Stimulated activated CD4-positive, alpha-beta T cell treated with anti-CD3 and anti-CD28 coated beads, Interleukin-4, amount 100 ng/mL, for 48 hours (primary cell): Measurements from ENCODE around the gene YIPF7.

Experiments
- DNase-seq, 2 donors: peaks; one replicate each; pipeline ENCODE4 v3.0.0-alpha.2; 2020; ENCODE audit warnings: low read depth in 2 of 2

YIPF7 gene

DNA sequence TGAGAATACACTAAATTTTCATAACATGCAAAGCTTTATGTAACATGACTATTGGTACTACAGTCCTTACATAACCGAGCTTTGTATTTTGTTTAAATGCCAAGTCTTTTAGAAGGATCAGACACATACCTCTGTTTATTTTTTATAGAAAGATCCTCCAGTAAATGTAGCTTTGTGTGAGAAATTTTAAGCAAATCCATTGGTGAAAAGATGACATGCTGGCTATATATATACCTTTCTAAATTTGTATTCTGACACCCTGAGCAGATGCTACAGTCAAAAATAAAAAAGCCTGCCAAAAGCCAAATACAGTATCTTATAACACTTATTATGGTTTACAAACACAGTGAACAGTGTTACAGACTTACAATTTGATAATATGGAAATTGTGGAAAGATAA is at the start of gene YIPF7:
TSS of gene YIPF7 (minus strand) at position 201 of the 400 bp plus-strand sequence. CDS start 1,525 bp downstream, outside the sequence.
- DNase-seq, result no peak

DNA sequence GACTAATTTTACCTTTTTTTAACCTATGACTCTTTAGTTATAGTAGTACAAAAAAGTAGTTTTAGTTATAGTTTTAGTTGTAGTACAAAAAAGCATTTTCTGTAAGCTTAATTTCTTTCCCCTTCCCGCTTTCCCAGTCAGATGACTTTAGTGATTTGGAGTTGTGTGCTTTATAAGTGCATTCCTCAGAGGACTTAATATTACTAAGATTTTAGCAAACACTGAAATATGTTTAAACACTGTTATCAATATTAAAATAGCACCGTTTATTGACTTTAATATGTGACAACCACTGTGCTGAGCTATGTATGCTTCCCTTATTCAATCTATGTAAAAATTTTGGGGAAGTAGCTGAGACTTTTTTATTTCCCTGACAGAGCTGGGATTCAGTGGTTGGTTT is 49.6 kb upstream of the YIPF7 start:
- DNase-seq, result no peak

DNA sequence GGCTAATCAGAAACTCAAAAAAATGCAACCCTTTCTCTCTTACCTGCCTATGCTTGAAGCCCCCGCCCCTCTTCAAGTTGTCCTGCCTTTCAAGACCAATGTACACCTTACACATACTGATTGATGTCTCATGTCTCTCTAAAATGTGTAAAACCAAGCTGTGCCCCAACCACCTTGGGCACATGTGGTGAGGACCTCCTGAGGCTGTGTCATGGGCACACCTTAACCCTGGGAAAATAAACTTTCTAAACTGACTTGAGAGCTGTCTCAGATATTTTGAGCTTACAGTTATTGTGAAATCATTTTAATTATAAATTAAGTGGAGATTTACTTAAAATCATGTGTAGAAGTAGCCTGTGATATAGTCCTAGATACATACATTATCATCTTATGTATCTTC is 49.0 kb upstream of the YIPF7 start:
- no peak for DNase-seq

DNA sequence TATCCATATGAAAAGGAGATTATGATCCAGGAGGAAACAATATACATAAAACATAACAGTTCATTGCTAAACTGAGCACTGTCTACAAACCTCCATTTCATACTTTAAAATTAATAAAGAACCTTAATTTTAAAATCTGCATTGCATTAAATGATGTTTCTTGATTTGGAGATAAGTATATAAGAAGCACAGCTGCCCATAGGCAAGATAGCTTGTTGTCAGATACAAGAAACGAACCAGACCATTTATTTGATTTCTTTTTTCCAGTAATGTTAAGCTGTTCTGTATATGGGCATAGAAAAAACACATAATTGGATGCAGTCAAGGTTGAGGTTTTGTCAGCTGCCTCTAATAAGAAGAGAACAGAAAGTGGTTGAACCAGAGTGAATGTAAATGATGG is 33.2 kb upstream of the YIPF7 start:
- DNase-seq, result no peak

DNA sequence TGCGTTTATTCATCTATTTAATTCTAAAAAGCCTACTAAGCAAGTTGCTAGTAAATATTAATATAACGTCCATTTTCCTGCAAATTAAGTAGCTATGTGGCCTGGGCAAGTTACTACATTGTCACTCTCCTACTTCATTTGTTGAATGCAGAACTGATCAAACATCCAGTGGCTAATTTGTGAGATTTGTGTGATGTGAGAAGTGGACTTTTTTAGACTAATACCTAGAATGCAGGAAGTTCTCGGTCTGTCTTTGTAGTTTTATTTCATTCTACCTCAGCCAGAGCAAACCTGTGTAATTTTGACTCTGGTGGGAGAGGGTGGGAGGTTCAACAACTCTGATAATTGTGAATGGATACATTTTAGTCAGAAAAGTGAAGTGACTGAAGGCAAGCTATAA is 27.6 kb upstream of the YIPF7 start:
- no peak for DNase-seq

DNA sequence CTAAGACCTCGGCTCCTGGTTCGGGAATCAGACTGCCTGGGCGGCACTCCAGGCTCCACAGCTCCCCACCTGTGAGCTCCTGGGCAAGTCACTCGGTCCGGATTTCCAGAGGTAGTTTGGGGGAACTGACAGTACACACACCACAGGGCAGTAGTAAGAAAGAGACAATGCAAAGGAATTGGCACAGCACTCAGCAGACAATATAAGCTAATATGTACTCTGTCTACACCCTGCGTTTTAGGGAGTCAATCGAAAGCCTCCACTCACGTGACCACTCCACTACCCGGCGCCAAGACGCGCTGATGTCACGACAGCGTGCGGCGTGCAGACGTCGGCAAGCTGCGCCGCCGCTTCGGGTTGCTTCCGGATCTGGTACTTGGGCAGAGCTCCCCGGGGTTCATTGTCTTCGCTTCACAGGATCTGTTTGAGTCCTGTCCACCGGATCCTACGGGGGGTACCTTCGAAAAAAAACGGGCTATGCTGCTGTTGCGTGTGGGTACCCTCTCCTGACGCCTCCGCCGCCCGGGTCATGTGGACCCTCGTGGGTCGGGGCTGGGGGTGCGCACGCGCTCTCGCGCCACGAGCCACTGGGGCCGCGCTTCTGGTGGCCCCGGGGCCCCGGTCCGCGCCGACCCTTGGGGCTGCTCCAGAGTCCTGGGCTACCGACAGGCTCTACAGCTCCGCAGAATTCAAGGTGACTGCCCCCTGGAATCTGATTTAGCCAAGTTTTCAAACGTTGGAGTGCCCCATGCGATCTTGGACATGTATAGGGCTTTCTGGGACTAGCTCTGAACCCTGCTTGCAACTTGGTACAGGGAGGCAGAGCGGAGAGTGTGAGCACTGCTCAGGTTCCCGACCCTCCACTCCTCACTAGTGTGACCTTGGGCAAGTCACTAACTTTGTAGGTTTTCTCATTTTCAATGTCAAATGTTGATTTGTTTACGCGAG is 26.9 kb upstream of the YIPF7 start, which contains the start of gene GUF1:
TSS of gene GUF1 (plus strand) at position 327 of the 948 bp plus-strand sequence. CDS start at position 530, 203 bp downstream.
- DNase-seq, result peak; percentile 73 to 83

DNA sequence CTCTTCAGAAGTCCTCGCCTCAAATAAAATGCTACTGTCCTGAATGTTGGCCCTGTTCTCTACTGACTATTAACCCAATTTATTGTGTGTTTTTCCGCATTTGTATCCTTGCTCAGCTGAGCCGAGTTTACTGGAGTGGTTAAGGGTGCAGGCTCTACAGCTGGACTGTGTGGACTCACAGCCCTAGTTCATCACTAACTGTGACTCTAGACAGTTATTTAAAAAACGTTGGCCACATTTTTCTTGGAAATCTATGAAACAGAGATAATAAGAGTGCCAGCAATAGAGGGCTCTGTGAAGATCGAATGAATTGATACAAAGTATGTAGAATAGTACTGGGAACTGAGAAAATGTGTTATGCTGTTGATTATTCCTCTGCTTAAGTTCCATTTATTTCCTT is 23.9 kb upstream of the YIPF7 start:
- DNase-seq, result no peak

DNA sequence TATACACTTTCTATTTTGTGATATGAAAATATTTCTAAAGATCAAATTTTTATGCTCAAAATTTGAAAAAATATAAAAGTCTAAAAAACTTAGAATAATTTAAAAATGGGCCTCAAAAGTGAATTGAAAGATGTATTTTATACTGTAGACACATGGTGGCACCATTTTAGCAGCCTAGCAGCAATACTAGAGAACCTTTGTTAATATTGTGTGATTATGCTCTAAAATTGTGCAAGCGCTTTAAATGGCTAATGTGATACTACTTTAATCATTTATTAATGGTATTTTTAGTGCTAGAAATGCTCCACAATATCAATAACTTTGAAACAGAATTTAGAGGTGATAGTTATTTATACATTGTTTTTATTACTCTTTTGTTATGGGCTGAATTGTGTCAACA is 23.0 kb upstream of the YIPF7 start:
- no peak for DNase-seq

DNA sequence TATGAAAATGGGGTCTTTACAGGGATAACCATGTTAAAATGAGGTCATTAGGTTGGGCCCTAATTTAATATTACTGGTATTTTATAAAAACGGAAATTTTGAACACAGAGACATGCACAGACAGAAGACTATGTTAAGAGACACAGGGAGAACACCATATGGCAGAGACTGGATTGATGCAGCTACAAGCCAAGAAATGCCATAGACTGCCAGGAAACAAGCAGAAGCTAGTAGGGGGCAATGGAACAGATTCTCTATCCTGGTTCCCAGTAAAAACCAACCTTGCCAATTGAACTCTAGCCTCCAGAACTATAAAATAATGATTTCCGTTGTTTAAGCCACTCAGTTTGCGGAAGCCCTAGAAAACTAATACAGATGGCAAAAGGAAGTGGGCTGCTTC is 20.2 kb upstream of the YIPF7 start:
- DNase-seq, result no peak

DNA sequence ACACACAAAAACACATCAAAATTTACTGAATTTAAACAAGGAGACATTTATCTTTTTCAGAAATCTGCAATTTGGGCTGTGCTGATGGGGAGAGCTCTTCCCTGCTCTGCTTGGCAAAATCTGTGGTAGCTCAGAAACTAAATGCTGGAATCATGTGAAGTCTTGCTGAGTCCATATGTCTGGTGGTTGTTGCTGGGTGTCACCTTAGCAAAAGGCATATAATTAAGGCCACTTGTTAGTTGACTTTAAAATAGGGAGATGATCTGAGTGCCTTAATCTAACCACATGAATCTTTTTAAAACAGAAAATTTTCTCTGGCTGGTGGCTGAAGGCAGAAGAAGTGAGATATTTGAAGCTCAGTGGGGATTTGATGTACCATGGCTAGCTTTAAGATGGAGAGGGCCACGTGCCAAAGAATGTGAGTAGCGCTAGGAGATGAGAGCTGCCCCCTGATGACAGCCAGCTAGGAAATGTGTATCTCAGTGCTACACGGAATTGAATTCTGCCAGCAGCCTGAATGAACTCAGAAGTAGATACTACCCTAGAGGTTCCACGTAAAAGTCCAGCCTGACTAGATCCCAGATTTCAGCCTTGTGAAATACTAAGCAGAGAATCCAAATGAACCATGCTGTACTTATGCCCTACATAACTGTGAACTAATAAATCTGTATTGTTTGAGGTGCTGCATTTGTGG is 19.2 kb upstream of the YIPF7 start:
- no peak for DNase-seq

DNA sequence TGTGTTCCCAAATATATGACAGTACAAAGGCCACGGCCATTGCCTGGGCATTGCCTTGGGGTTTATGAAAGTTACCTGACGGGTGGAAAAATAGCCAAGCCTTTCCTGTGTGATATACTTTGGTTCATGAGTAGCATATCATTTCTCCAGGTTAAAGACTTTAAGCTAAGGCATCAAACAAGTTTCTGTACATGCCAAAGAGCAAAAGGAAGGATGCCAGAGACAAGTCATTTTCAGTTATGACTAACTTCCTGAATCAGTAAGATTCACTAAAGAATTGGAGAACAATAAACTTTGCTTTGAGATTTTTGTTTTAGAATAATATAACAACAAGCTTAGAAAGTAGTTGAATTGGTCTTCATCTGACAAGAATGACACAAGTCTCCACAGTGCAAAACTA is 17.1 kb upstream of the YIPF7 start:
- DNase-seq, result no peak

DNA sequence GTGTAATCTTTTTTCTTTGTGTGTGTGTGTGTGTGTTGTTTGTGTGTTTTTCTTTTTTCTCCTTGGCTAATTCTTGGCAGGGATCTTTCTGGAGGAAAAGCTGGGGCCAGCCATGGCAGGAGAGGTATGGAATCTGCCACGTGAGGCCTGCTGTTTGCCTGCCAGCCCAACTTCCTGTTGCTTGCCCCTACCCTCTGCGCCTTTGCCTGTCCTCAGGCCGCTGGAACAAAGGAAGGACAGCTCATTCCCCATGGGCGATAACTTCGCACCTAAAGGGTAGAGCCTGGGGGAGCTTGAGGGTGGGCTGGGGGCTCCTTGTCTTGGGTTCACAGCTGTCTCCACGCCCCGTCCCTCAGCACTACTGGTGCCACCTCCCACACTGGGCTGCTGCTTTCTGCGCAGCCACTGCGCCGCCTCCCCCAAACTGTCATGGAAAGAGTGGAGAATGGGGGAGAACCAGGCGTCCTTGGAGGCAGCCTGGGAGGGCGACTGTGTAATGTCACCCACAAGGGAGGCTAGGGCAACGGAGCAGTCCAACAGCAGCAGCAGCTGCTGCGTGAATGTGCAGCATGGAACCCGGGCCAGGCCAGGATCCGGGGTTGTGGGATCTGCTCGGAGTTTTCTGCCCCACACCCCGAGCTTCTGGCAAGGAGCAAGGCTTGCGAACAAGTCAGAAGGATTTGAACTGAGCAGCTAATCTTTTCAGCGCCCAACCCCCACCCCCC is 12.3 kb upstream of the YIPF7 start:
- DNase-seq, result no peak

DNA sequence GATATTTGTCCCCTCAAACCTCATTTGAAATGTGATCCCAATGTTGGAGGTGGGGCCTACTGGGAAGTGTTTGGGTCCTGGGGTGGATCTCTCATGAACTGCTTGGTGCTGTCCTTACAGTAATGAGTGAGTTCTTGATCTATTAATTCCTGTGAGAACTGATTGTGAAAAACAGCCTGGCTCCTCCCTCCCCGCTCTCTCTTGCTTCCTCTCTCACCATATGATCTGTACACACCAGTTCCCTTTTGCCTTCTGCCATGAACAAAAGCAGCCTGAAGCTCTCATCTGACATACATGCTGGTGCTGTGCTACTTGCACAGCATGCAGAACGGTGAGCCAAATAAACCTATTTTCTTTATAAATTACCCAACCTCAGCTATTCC is 11.2 kb upstream of the YIPF7 start:
- DNase-seq, result no peak

DNA sequence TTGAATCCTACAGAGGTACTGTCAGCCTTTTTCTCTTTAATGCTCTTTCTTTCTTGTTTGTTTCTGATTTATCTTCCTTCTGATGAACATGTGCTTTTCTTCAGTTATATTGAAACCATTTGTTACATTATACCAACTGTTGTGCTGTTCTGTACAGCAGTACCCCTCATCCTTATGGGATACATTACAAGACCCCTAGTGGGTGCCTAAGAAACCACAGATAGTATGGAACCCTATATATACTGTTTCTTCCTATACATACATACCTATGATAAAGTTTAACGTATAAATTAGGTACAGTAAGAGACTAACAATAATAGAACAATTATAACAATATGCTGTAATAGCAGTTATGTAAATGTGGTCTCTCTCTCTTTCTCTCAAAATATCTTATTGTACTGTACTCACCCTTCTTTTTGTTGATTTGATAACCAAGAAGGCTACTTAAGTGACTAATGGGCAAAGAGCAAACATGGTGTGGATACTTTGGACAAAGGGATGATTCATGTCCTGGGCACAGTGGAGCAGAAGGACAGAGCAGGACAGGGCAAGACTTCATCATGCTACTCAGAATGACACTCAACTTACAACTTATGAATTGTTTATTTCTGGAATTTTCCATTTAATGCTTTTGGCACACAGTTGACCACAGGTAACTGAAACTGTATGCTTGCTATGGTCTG is 10.7 kb upstream of the YIPF7 start:
- no peak for DNase-seq

DNA sequence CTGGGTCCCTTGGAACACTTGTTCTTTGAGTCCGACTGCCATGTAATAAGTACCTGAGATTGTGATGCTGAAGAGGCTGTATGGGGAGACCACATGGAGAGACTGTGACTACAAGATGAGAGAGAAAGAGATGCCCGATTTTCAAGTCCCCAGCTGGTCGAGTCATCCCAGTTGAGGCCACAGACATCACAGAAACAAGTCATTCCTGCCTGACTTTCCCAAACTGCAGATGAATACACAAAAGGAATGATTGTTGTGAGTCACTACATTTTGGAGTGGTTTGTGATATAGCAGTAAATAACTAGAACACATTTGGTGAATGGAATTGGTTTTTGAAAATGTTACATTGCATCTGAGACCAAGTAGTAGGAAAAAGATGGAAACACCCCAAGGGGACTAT is 9.0 kb upstream of the YIPF7 start:
- no peak for DNase-seq

DNA sequence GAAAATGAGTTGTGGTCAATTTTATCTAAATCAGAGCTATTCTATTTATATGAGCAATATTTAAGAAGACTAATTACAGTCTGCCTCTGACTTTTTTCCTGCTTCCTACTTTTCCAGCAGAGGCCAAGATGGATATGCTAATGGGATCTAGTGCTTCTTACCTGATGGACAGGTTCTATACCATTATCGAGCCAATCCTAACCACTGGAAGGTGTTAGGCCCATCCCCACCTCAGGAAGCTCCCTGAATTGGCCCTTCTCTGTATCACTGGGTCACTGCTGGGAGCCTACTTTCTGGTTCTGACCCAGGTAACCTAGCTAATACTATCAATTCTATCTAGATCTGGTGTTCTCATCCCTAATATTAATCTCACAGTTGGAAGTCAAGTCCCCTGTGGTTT is 577 bp upstream of the YIPF7 start:
- DNase-seq, result no peak

DNA sequence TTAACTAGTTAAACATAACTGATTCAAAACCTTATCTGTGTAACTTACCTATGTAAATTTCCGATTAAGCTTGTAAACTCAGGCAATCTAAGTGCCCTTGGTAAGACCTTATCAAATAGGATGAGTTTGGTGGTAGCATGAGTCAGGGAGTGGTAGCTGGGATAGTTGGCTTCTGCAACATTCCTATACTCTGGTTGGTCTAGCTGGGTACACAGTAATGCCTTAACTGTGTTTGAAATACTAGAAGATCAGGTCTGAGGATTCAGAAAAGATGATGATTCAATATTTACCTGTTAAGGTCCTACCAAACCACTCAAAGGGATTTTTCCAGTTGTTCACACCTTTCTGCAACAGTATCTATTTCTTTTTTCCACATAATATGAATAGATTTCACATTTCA is 5.3 kb downstream of the YIPF7 start:
- no peak for DNase-seq

DNA sequence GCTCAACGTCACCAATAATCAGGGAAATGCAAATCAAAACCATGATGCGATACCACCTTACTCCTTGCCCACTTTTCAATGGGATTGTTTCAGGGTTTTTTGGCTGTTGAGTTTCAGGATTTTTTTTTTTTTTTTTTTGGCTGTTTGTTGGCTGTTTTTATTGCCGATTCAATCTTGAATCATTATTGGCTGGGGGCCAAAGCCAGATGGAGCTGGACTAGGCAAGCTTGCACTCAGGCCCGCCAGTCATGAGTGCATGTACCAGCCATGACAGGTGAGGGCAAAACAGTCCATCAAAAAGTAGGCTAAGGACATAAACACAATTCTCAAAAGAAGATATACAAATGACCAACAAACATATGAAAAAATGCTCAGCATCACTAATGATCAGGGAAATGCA is 13.3 kb downstream of the YIPF7 start:
- DNase-seq, result no peak

DNA sequence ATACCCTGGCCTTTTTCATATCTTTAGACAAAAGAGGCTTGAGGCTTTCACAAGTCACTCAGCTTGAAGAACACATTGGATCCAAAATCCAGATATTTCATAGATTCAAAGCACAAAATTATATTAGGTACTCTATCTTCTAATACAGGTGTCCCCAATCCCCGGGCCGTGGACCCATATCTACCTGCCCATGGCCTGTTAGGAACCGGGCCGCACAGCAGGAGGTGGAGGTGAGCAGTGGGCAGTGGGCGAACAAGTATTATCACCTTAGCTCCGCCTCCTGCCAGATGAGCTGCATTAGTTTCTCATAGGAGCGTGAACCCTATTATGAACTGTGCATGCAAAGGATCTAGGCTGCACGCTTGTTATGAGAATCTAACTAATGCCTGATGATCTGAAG is 18.7 kb downstream of the YIPF7 start:
- DNase-seq, result no peak

DNA sequence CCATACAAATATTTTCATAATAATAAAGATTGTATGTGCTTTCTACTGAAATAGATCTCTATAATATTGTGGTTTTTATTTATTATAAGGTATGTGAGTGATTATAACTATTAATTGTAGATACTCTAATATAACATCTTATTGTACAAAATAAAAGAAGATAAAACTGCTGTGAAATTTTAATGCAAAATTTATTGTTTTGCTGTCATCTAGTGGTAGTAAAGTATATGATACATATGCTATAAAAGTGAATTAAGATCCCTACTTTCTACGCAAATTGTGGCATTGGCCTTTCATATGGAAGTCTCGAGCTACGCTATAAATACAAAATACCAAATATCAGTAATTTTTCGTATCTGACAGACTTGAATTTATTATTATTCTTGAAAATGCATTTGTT is 19.3 kb downstream of the YIPF7 start:
- DNase-seq, result no peak

DNA sequence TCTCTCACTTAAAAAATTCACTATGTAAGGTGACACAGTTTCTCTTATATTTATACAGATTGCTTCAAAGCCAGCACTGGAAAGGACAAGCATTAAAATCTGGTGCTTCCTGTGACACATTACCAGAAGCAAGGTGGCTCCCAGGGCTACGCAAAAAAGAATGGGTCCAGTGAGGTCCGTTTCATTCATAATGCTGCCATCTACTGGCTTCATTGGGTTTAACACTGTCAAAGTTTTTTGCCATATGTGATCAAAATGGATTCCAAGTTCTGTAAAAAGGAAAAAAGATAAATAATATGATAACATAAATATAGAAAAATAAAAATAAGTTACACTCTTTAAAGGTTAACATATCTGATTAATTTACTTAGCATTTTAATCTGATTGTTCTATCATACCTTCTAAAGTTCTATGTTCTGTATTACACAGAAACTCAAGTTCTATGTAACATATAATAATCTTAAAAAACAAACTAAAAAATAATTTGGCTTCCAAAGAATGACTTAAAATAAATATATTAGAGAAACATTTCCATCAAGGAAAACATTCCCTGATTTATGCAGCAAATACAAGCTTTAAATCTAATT is 22.1 kb downstream of the YIPF7 start:
- peak in 1 of 2 donors; percentile 3 for DNase-seq
